WI38 (cell line): ENCODE results near the gene TMEM100.
"Not testable (repeated sequence)": the region's sequence is repeated elsewhere in the genome, so short reads cannot be mapped to it uniquely, and the experiment has no call there.

Experiments
- H3K4me3 ChIP-seq: 2 replicates; pipeline ENCODE4 v1.5.1; 2011; ENCODE audit warnings: low read depth, mild to moderate bottlenecking, control low read depth, low read length
- TF ChIP-seq, protein P1 (sequence below): IDR thresholded peaks from 2 replicates; pipeline ENCODE4 v1.5.1; 2012; ENCODE audit warnings: low read depth, mild to moderate bottlenecking, control low read depth, low read length

TMEM100 gene

DNA sequence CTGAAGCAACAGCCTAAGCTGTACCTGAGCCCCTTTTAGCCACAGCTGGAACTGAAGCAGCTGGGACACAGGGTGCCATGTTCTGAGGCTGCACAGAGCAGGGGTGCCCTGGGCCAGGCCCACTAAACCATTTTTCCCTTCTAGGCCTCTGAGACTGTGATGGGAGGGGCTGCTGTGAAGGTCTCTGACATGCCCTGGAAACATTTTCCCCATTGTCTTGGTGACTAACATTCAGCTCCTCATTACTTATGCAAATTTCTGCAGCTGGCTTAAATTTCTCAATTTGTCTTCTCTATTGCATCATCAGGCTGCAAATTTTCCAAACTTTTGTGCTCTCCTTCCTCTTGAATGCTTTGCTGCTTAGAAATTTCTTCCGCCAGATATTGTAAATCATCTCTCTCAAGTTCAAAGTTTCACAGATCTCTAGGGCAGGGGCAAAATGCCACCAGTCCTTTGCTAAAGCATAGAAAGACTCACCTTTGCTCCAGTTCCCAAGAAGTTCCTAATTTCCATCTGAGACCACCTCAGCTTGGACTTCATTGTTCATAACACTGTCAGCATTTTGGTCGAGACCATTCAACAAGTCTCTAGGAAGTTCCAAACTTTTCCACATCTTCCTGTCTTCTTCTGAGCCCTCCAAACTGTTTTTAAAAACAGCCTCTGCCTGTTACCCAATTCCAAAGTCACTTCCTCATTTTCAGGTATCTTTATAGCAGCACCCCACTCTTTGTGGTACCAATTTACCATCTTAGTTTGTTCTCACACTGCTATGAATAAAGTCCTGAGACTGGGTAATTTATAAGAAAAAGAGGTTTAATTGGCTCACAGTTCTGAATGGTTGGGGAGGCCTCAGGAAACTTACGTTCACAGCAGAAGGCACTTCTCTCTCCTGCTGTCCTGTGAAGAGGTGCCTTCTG, 49.8 kb downstream of the TMEM100 start:
- TF ChIP-seq, protein P1, sequence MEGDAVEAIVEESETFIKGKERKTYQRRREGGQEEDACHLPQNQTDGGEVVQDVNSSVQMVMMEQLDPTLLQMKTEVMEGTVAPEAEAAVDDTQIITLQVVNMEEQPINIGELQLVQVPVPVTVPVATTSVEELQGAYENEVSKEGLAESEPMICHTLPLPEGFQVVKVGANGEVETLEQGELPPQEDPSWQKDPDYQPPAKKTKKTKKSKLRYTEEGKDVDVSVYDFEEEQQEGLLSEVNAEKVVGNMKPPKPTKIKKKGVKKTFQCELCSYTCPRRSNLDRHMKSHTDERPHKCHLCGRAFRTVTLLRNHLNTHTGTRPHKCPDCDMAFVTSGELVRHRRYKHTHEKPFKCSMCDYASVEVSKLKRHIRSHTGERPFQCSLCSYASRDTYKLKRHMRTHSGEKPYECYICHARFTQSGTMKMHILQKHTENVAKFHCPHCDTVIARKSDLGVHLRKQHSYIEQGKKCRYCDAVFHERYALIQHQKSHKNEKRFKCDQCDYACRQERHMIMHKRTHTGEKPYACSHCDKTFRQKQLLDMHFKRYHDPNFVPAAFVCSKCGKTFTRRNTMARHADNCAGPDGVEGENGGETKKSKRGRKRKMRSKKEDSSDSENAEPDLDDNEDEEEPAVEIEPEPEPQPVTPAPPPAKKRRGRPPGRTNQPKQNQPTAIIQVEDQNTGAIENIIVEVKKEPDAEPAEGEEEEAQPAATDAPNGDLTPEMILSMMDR = no peak
- H3K4me3 ChIP-seq = no peak overlapping the region

DNA sequence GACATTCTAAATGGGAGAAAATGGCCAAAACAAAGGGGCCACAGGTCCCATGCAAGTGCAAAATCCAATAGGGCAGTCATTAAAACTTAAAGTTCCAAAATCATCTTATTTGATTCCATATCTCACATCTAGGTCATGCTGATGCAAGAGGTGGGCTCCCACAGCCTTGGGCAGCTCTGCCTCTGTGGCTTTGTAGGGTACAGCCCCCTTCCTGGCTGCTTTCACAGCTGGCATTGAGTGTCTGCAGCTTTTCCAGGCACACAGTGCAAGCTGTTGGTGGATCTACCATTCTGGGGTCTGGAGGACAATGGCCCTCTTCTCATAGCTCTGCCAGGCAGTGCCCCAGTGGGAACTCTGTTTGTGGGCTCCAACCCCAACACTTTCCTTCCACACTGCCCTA, 50.7 kb downstream of the TMEM100 start:
- H3K4me3 ChIP-seq = not testable (repeated sequence)
